Gastroesophageal sphincter (tissue), 3 donors: ENCODE data around the gene MAML2.

ENCODE experiments used
- CTCF ChIP-seq, 4 experiments: fragments of 200-600 bp in 2 of 4; fragments of 450-650 bp in 2 of 4; sonication (generic) in 1 of 4; IDR thresholded peaks; one replicate each; pipeline ENCODE4 v1.5.1; 2017 to 2019; ENCODE audit warnings: antibody characterized with exemption in 4 of 4, mild to moderate bottlenecking in 2 of 4, moderate library complexity in 2 of 4
- POLR2A ChIP-seq, 2 donors: fragments of 450-650 bp; IDR thresholded peaks; one replicate each; pipeline ENCODE4 v1.6.1; 2017; ENCODE audit warnings: antibody characterized with exemption in 2 of 2, mild to moderate bottlenecking in 2 of 2, moderate library complexity in 1 of 2

- TF ChIP-seq CTCF (IDR thresholded peaks at IDR 0.05) (peak in 3 of 4 experiments; percentile 32 to 41 (median 39)), POLR2A (IDR thresholded peaks at IDR 0.05) (no peak)
Observed at GRCh38 chr11:96155627-96156378, 187.2 kb downstream of the MAML2 start.
